Lung (tissue), 12 donors: ENCODE data around the gene FER1L5. TPM values are rescaled to one million over a fixed set of nuclear protein-coding genes. Genes with fewer than 3 reads are reported as not detected.

Experiments used
- ATAC-seq: fragments of 200-7000 bp; cut with Tn5 transposase; one replicate; pipeline ENCODE4 v1.9.1; 2020; ENCODE audit warnings: moderate number of reproducible peaks; ENCODE audit not compliant: insufficient read depth, low FRiP score
- DNase-seq, 3 donors: peaks; one replicate each; pipeline ENCODE4 v3.0.0-alpha.2; 2013 to 2017
- H3K27ac ChIP-seq, 2 donors: one replicate each; pipeline ENCODE4 v1.5.1; 2013; ENCODE audit warnings: mild to moderate bottlenecking in 2 of 2, moderate library complexity in 2 of 2, control low read depth in 1 of 2, inconsistent platforms in 1 of 2, low read depth in 1 of 2, low read length in 1 of 2
- H3K27me3 ChIP-seq, 3 donors: one replicate each; pipeline ENCODE4 v1.5.1; 2013; ENCODE audit warnings: low read length in 2 of 3; ENCODE audit not compliant: control insufficient read depth in 3 of 3, insufficient read depth in 3 of 3
- H3K36me3 ChIP-seq, 4 donors: one replicate each; pipeline ENCODE4 v1.5.1; 2013; ENCODE audit warnings: low read length in 4 of 4, mild to moderate bottlenecking in 1 of 4, moderate library complexity in 1 of 4; ENCODE audit not compliant: control insufficient read depth in 4 of 4, insufficient read depth in 4 of 4
- H3K4me1 ChIP-seq, 5 donors: one replicate each; pipeline ENCODE4 v1.5.1; 2013; ENCODE audit warnings: low read length in 5 of 5, mild to moderate bottlenecking in 2 of 5, moderate library complexity in 1 of 5; ENCODE audit not compliant: control insufficient read depth in 5 of 5, insufficient read depth in 5 of 5
- H3K4me3 ChIP-seq: one replicate; pipeline ENCODE4 v1.5.1; 2013; ENCODE audit warnings: mild to moderate bottlenecking, control low read depth, moderate library complexity
- H3K9ac ChIP-seq, 2 donors: one replicate each; pipeline ENCODE4 v1.5.1; 2013; ENCODE audit warnings: low read length in 2 of 2, control low read depth in 1 of 2; ENCODE audit not compliant: insufficient read depth in 1 of 2
- H3K9me3 ChIP-seq, 4 donors: one replicate each; pipeline ENCODE4 v1.5.1; 2013; ENCODE audit warnings: low read length in 3 of 4, mild to moderate bottlenecking in 1 of 4, moderate library complexity in 1 of 4; ENCODE audit not compliant: control insufficient read depth in 4 of 4, insufficient read depth in 3 of 4
- WGBS, 2 donors: extraction: QIAGEN DNeasy Blood & Tissue Kit; methylation state at CpG; one replicate each; pipeline ENCODE4 v1.1.7; 2013; 5-methylcytosine and 5-hydroxymethylcytosine counted together
- polyA plus RNA-seq, 2 donors: library from polyadenylated mRNA; stranded (reverse); fragments of 200-250 nt; gene quantifications; one replicate each; pipeline ENCODE4 v1.2.1, GENCODE V29; 2013
- total RNA-seq, 2 donors: library from RNA; depleted of rRNA in 1 of 2; stranded (reverse); fragments of >200 nt in 1 of 2; gene quantifications; one replicate each; pipeline ENCODE4 v1.2.1, GENCODE V29; 2014 to 2021
- TF ChIP-seq, protein P1 (sequence below): IDR thresholded peaks from 2 replicates; pipeline ENCODE4 v1.5.1; 2012; ENCODE audit warnings: mild to moderate bottlenecking; ENCODE audit errors: control extremely low read depth, extremely low read depth
- donor health status: control.
- donor health status: control.
- donor health status: Bipolar disorder and iron deficiency.
- donor health status: healthy.
- donor health status: DM: yes; HTN: yes; CAD: no.

FER1L5 gene
- total and polyA plus RNA-seq, 4 donors: 0.09 to 0.77 (median 0.40) TPM

- H3K9me3 ChIP-seq: no peaks in the 10 kb centered on the region
- WGBS, 2 donors: 96 to 97% methylated on average over 16 of the region's 16 CpGs
- TF ChIP-seq, protein P1, sequence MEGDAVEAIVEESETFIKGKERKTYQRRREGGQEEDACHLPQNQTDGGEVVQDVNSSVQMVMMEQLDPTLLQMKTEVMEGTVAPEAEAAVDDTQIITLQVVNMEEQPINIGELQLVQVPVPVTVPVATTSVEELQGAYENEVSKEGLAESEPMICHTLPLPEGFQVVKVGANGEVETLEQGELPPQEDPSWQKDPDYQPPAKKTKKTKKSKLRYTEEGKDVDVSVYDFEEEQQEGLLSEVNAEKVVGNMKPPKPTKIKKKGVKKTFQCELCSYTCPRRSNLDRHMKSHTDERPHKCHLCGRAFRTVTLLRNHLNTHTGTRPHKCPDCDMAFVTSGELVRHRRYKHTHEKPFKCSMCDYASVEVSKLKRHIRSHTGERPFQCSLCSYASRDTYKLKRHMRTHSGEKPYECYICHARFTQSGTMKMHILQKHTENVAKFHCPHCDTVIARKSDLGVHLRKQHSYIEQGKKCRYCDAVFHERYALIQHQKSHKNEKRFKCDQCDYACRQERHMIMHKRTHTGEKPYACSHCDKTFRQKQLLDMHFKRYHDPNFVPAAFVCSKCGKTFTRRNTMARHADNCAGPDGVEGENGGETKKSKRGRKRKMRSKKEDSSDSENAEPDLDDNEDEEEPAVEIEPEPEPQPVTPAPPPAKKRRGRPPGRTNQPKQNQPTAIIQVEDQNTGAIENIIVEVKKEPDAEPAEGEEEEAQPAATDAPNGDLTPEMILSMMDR: no peak
- ATAC-seq (no peak), DNase-seq (no peak)
- H3K9ac ChIP-seq: no peak overlapping the region
- H3K4me3 ChIP-seq: no peak overlapping the region
- H3K4me1 ChIP-seq: no peaks in the 10 kb centered on the region
- H3K36me3 ChIP-seq: peaks cover 11 to 42% (median 31%) of the 10 kb centered on the region in 4 donors
- no peak overlapping the region for H3K27ac ChIP-seq
- no peaks in the 10 kb centered on the region for H3K27me3 ChIP-seq
These were observed 60.6 kb downstream of the FER1L5 start for GRCh38 chr2:96703021-96703751.

- H3K4me3 ChIP-seq: no peak overlapping the region
- 90 to 94% methylated on average over 3 of the region's 3 CpGs for WGBS, 2 donors
- ATAC-seq (no peak), DNase-seq (no peak)
- no peaks in the 10 kb centered on the region for H3K4me1 ChIP-seq
- no peaks in the 10 kb centered on the region for H3K9me3 ChIP-seq
- TF ChIP-seq, protein P1: no peak
- no peak overlapping the region for H3K9ac ChIP-seq
- no peak overlapping the region for H3K27ac ChIP-seq
- peaks cover 32 to 69% (median 42%) of the 10 kb centered on the region in 4 donors for H3K36me3 ChIP-seq
- no peaks in the 10 kb centered on the region for H3K27me3 ChIP-seq
These were observed 68.4 kb downstream of the FER1L5 start for GRCh38 chr2:96710985-96711384.

DNA sequence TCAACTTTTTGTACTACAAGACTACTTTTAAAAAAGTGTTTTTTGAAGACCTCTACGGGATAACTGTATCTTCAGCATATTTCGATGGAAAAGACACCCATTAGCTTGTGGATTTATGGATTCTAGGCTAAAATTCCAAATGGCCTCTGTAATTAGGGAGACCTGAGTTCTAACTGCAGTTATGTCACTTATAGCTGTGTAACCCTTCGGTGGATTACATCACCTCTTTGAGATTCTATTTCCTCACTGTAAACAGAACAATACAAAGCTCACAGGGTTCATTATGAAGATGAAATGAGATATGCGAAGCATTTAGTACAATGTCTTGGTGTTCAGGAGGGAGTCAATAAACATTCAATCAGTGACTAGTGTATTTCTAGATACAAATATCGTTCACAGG is 73.1 kb downstream of the FER1L5 start:
- 71 to 77% methylated on average over 5 of the region's 5 CpGs for WGBS, 2 donors
- H3K27me3 ChIP-seq: no peaks in the 10 kb centered on the region
- H3K4me1 ChIP-seq: no peaks in the 10 kb centered on the region
- peaks cover 12 to 36% (median 20%) of the 10 kb centered on the region in 4 donors for H3K36me3 ChIP-seq
- ATAC-seq: no peak
- no peak overlapping the region for H3K4me3 ChIP-seq
- TF ChIP-seq, protein P1: no peak
- DNase-seq: no peak
- H3K27ac ChIP-seq: no peak overlapping the region
- H3K9me3 ChIP-seq: no peaks in the 10 kb centered on the region
- no peak overlapping the region for H3K9ac ChIP-seq

DNA sequence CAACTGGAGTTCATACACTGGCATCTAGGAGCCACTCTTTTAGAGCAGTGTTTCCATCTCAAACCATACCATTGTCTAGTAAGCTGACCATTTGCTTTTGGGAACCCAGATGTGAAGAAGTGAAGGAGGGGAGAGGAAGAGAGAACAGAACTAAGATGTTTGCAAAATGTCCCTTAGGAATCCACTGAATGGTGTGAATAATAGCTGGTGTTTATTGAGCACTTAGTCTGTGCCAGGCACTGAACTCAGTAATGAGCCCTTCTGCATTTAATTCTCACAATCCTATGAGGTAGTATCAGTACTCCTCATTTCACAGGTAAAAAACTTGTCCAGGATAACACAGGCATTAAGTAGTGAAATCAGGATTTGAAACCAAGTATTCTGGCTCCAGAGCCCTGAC is 73.8 kb downstream of the FER1L5 start:
- H3K36me3 ChIP-seq: peaks cover 5 to 31% (median 16%) of the 10 kb centered on the region in 4 donors
- no peak overlapping the region for H3K4me3 ChIP-seq
- ATAC-seq: no peak
- H3K9me3 ChIP-seq: no peaks in the 10 kb centered on the region
- H3K27ac ChIP-seq: no peak overlapping the region
- H3K9ac ChIP-seq: no peak overlapping the region
- H3K27me3 ChIP-seq: no peaks in the 10 kb centered on the region
- DNase-seq: no peak
- TF ChIP-seq, protein P1: no peak
- no peaks in the 10 kb centered on the region for H3K4me1 ChIP-seq
